HG03103 (cell line): ENCODE data around the gene PDZD4.

ENCODE experiments used
- ATAC-seq: cut with Tn5 transposase; IDR thresholded peaks from one replicate; pipeline ENCODE4 v1.9.1; 2021; ENCODE audit warnings: low read depth; ENCODE audit not compliant: unreplicated experiment

PDZD4 gene, protein sequence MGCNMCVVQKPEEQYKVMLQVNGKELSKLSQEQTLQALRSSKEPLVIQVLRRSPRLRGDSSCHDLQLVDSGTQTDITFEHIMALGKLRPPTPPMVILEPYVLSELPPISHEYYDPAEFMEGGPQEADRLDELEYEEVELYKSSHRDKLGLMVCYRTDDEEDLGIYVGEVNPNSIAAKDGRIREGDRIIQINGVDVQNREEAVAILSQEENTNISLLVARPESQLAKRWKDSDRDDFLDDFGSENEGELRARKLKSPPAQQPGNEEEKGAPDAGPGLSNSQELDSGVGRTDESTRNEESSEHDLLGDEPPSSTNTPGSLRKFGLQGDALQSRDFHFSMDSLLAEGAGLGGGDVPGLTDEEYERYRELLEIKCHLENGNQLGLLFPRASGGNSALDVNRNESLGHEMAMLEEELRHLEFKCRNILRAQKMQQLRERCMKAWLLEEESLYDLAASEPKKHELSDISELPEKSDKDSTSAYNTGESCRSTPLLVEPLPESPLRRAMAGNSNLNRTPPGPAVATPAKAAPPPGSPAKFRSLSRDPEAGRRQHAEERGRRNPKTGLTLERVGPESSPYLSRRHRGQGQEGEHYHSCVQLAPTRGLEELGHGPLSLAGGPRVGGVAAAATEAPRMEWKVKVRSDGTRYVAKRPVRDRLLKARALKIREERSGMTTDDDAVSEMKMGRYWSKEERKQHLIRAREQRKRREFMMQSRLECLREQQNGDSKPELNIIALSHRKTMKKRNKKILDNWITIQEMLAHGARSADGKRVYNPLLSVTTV

GRCh38 chrX:153829799-153830639, at the start of gene PDZD4:
PDZD4 (minus strand) TSS chrX:153830544; CDS start chrX:153830298, 246 bp downstream.
- ATAC-seq, result no peak

GRCh38 chrX:153879741-153880439, 49.5 kb upstream of the PDZD4 start:
- no peak for ATAC-seq

GRCh38 chrX:153878969-153879653, 48.8 kb upstream of the PDZD4 start:
- no peak for ATAC-seq

DNA sequence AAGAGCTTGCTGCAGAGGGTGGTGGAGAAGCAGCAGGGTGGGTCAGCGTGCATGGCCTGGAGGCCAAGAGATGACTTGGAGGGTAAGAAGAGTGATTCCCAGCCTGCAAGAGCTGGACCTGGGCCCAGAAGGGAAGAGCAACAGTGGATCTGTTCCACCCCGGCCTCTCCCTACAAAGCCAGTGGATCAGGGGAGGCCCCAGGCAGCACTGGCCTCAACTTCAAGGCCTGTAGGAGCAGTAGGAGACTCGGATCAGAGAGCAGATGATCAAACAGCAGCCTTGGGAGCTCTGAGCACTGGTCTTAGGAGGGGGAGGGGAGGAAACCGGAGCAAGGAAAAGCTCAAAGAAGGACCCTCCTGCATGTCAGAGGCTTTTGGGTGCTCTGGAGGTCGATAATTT, 48.0 kb upstream of the PDZD4 start:
- ATAC-seq, result no peak

DNA sequence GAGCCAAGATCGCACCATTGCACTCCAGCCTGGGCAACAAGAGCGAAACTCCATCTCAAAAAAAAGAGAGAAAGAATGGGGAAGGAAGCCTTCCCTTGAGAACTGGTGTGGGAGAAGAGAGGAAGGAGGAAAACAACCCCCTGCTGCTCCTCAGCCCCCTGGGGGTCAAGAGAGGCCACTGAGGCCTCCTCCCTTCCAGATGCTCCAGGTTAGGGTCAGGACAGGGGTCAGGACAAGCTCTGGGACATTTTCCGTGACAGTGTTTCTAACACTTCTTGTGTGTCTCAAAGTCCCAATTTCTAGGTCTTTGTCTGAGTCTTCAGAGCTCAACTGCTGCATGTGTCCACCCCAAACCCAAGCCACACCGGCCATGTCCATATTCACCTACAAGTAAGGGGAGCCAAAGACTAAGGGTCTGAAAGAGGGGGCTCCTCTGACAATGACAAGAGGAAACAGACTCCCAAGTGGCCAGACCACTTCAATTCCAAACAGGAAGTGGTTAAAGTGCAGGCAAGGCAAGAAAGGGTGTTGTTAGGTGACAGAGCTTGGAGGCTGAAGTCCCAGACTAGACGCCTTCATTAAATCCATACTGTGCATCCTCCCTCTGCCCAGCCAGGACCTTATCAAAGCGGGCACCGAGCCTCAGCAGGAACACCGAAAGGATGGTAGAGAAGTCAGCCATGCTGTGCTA, 47.4 kb upstream of the PDZD4 start:
- ATAC-seq, result no peak

- no peak for ATAC-seq
Measured at GRCh38 chrX:153876112-153876491, 45.8 kb upstream of the PDZD4 start.

GRCh38 chrX:153875391-153876111, 45.2 kb upstream of the PDZD4 start:
- ATAC-seq, result no peak

DNA sequence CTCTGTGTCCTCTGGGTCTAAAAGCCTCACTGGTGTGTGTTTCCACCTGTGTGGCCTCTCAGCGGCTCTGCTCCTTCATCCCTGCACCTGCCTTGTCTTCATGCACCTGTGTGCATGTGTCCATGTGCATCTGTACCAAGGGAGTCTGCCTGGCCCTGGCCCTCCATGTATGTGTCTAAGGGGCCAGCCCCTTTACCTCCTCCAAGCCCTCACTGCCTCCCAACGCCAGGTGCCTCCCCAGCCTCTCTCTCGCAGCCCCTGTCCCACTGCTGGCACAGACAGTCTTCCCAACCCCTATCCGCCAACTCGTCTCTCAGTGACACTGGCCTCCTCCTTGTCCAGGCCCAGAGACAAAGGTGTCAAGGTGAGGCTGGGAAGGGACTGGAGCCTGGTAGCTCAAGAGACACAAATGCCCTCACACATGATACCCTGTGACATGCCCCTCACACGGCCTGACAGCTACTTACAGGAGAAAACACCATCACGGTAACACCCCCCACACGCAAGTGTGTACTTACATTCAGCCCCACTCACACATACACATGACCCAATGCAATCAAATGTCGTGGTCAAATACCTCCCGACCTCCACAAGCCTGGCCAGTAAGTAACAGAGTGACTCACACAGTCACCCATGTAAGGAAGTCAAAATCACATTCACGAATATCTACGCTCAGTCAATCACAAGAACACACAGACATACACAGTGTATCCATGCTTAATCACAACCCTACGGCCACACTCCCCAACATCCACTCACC, 44.2 kb upstream of the PDZD4 start:
- no peak for ATAC-seq

DNA sequence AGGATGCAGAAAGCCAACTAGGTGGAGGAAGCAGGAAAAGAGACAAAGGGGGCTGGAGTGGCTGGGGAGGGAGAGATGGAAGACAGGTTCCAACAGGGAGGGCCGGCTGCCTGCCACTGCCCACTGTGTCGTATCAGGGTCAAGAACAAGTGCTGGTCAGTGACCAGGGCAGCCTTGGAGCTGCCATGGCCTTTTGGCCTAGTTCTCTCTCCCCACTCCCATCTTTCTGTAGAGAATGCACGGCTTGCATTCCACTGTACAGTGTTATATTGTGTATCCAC, 43.7 kb upstream of the PDZD4 start:
- ATAC-seq, result no peak

DNA sequence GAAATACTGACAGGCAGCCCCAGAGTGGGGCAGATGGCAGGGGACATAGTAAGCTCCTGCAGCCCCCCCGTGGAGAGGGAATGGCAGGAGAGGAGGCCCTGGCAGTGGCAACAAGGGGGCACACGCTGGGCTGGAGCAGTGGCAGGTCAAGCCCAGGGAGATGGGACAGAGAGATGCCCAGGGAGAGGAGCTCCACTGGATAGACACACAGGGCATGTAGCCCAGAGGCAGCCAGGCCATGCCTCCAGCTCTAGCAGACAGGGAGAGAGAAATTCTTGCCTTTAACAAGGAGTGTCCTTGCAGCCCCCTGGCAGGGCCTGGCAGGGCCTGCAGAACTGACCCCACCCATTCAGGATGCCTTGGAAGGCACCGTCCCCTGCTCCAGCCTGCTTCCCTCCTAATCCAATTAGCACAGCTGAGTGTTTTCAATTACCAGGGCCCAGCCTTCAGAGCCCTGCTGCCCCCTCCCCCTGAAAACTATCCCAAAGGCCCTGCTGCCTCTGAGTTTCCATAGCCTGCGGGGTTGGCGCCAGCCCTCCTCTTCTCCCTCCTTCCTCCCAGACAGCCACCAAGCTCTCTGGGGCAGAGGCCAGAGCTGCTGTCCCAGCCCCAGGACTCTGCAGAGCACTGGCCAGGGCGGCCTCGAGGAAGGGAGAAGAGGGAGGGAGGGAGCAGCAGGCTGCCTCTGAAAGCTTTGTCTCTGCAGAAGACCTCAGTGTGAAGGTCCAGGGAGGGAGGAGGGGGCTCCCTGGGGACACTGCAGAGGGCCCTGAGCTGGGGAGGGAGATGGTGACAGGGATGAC, 43.1 kb upstream of the PDZD4 start:
- no peak for ATAC-seq

DNA sequence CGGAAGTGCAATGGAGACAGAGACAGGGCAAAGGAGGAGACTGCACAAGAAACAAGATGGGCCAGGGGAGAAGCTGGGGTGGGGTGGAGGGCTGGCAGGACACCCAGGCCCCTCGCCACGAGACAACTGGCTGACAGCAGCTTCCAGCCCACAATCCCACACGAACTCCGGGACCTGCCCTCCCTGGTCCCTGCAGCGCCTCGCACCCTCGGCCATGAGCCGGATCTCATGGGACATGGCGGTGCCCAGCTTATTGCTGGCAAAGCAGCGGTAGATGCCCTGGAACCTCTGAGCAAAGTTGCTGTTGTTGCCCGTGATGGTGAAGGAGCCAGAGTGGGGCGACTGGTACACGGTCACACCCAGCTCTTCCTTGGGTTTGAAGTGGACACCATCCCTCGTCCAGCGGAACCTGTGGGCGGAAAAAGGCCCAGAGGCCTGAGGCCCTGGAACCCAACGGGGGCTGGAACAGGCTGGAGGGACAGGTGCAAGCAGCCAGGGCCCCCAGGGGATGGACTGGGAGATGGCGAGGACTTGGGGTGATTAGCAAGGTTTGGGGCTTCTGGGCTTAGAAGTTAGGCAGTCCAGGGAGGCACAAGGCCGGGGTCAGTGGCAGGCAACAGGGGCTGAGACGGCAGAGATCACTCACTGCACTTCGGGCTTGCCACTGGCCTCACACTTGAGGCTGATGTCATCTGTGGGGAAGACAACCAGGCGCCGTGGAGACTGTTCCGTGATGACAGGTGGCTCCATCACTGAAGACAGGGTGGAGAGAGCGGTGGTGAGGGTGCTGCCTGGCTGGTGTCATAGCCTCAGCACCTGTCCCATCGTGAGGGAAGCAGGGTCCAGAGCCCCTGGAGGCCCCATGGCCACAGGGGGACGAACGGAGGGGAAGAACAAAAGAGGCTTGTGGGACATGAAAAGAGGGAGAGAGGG, 41.9 kb upstream of the PDZD4 start:
- no peak for ATAC-seq

DNA sequence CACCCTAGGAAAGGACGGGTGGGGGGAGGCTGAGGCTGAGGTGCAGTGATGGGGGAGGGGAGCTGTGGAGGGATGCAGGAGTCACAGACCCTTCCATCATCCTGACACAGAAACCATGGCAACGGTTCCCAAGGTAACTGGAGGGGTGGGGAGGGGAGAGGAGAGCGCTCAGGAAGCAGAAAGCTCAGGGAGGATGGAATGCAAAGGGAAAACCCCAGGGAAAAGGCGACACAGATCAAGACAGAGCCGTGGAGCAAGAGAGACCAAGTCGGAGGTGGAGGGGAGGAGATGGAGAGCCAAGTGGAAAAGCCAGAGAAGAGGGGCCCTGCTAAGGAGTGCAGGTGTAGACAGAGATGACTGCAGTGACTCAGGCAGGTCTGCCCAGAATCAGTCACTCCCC, 41.1 kb upstream of the PDZD4 start:
- ATAC-seq, result no peak

DNA sequence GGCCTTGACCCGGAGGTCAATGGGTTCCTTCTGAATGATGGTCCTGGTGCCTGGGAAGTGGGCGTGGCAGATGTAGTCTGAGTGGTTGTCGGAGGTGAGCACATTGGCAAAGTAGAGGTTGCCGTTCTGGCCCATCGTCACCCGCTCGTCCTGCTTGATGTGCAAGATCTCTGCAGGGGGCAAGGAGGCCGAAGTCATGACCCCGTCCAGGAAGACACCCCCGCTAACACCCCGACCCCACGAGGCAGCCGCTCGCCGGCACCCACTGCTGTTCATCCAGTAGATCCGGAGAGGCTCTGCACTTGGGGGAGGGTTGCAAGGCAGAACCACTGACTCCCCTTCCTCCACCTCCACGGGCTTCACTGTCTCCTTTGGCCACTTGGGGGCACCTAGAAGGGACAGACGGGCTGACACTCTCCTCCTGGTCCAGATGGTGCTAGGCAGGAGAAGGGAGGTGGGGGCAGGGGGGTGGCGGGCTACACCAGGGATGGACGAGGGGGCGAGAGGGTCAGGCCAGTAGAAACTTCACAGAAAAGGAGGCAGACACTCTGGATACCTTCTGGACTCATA, 40.5 kb upstream of the PDZD4 start:
- no peak for ATAC-seq

DNA sequence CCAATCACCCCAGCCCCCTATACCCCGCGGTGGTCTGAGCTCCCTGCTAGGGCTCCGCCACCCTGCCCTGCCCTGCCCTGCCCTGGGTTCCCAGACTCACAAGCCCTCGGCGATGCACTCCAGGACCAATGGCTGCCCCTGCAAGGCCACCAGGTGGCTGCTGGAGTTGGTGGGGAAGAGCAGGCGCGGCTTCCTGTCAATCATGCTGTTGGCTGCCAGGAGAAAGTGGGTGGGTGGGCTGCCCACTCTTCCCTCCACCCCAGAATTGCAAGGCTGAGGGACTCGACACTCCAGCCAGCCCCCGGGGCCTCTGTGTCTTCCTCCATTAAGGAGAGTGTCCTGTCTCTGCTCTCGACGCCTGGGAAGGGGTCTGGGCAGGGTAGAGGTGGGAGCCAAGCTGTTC, 39.9 kb upstream of the PDZD4 start:
- no peak for ATAC-seq

DNA sequence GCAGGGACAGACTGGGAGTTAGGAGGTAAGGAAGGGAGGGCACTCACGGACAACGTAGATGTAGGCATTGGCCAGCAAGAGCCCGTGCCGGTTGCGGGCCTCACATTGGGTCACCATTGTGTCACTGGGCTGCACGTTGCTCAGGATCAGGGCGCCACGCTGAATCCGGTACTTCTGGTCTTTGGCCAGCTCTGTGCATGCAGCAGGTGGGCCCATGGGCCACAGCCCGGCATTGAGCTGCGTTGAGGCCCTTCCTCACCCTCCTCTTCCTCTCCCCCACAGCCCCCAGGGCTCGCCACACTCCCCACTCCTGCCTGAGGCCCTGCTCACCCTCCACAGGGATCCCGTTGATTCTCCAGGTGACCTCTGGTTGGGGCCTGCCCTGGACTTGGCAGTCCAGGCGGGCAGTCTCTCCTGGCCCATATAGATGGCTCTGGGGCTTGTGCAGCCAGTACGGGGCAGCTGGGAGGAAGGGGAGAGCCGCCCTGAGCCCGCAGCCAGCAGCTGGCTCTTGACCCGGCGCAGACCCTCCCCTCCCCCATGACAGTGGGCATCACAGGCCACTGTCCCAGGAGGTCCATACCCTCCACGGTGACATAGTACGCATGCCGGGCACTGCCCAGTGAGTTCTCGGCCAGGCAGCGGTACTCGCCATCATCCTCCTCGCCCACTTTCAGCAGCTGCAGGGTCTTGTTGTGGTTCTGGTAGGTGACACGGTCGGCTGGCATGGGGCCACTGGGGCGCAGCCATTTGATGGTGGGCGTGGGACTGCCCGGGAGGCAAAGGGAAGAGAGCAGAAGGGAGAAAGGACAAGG, 39.3 kb upstream of the PDZD4 start:
- ATAC-seq, result no peak
